Breast epithelium (tissue), 4 donors: ENCODE results near the gene CCL21. TPM values are rescaled to one million over a fixed set of nuclear protein-coding genes. Genes with fewer than 3 reads are reported as not detected.

Source experiments
- DNase-seq, 2 donors: peaks; one replicate each; pipeline ENCODE4 v3.0.0-alpha.2; 2019; ENCODE audit warnings: low spot score in 2 of 2
- H3K27ac ChIP-seq, 2 donors: fragments of 200-600 bp; sonication (generic) in 1 of 2; one replicate each; pipeline ENCODE4 v1.5.1; 2016 to 2019; ENCODE audit warnings: mild to moderate bottlenecking in 1 of 2
- H3K27me3 ChIP-seq, 2 donors: fragments of 200-600 bp; sonication (generic) in 1 of 2; one replicate each; pipeline versions ENCODE4 v1.5.1 to v1.6.0; 2017 to 2019; ENCODE audit warnings: control low read depth in 1 of 2, mild to moderate bottlenecking in 1 of 2
- H3K36me3 ChIP-seq: fragments of 200-600 bp; one replicate; pipeline ENCODE4 v1.5.1; 2019
- H3K4me1 ChIP-seq, 2 donors: fragments of 200-600 bp; sonication (generic); one replicate each; pipeline ENCODE4 v1.5.1; 2016 to 2019; ENCODE audit warnings: control low read depth in 1 of 2
- H3K4me3 ChIP-seq, 3 donors: fragments of 200-600 bp; sonication (generic); 1 replicate in 2 of 3; 2 replicates in 1 of 3; pipeline ENCODE4 v1.5.1; 2016 to 2019; ENCODE audit warnings: mild to moderate bottlenecking in 3 of 3, moderate library complexity in 2 of 3
- H3K9me3 ChIP-seq, 2 donors: fragments of 200-600 bp; sonication (generic) in 1 of 2; one replicate each; pipeline ENCODE4 v1.5.1; 2016 to 2019; ENCODE audit warnings: control low read depth in 1 of 2
- CTCF ChIP-seq, 3 donors: fragments of 450-650 bp; IDR thresholded peaks; one replicate each; pipeline ENCODE4 v1.5.1; 2016 to 2017; ENCODE audit warnings: antibody characterized with exemption in 3 of 3, mild to moderate bottlenecking in 3 of 3, moderate library complexity in 3 of 3
- POLR2A ChIP-seq: fragments of 450-650 bp; IDR thresholded peaks from one replicate; pipeline ENCODE4 v1.6.1; 2016; ENCODE audit warnings: antibody characterized with exemption, mild to moderate bottlenecking, moderate library complexity
- POLR2AphosphoS5 ChIP-seq, 3 donors: sonication (generic); formaldehyde crosslinking; IDR thresholded peaks; one replicate each; pipeline ENCODE4 v1.6.1; 2017; ENCODE audit warnings: antibody characterized with exemption in 3 of 3
- intact Hi-C: fragments of 100-400 bp; cut with DNase I; formaldehyde crosslinking; loops from one replicate; pipeline ENCODE4 v1.15.1; 2023; ENCODE audit warnings: low total_unique reads
- total RNA-seq, 3 donors: library from RNA; depleted of rRNA; stranded (reverse); fragments of >200 nt; gene quantifications; one replicate each; pipeline ENCODE4 v1.1.0, GENCODE V29; 2016

Gene CCL21
- total RNA-seq, 3 donors from 2014 or later, result 5.9 to 84.9 (median 12.0) TPM

GRCh38 chr9:34684816-34685215, 25.1 kb downstream of the CCL21 start:
- Histone ChIP-seq H3K27ac (peak overlapping the region in 1 of 2 donors; percentile 85), H3K36me3 (no peaks in the 10 kb centered on the region), H3K9me3 (no peaks in the 10 kb centered on the region), H3K4me1 (no peaks in the 10 kb centered on the region), H3K4me3 (no peak overlapping the region), H3K27me3 (no peaks in the 10 kb centered on the region)
- TF ChIP-seq CTCF (IDR thresholded peaks at IDR 0.05) (no peak), POLR2A (no peak), POLR2AphosphoS5 (IDR thresholded peaks at IDR 0.05) (no peak)
- intact Hi-C loops, result no loop called here
- no peak for DNase-seq

GRCh38 chr9:34684145-34684544, 25.8 kb downstream of the CCL21 start:
- Histone ChIP-seq H3K27me3 (no peaks in the 10 kb centered on the region), H3K4me3 (no peak overlapping the region), H3K36me3 (no peaks in the 10 kb centered on the region), H3K27ac (no peak overlapping the region), H3K9me3 (no peaks in the 10 kb centered on the region), H3K4me1 (no peaks in the 10 kb centered on the region)
- no peak for DNase-seq
- TF ChIP-seq POLR2A, result no peak
- no peak for TF ChIP-seq POLR2AphosphoS5 (IDR thresholded peaks at IDR 0.05)
- no peak for TF ChIP-seq CTCF (IDR thresholded peaks at IDR 0.05)
- intact Hi-C loops, result no loop called here

GRCh38 chr9:34675869-34676268, 34.1 kb downstream of the CCL21 start:
- H3K27me3 ChIP-seq, result no peaks in the 10 kb centered on the region
- intact Hi-C loops, result no loop called here
- no peak for DNase-seq
- H3K4me1 ChIP-seq, result no peaks in the 10 kb centered on the region
- no peaks in the 10 kb centered on the region for H3K36me3 ChIP-seq
- TF ChIP-seq POLR2AphosphoS5 (IDR thresholded peaks at IDR 0.05) (no peak), POLR2A (no peak), CTCF (IDR thresholded peaks at IDR 0.05) (no peak)
- H3K4me3 ChIP-seq, result no peak overlapping the region
- no peaks in the 10 kb centered on the region for H3K9me3 ChIP-seq
- H3K27ac ChIP-seq, result peak overlapping the region in 1 of 2 donors; percentile 75

- TF ChIP-seq CTCF (IDR thresholded peaks at IDR 0.05), result peak in 2 of 3 donors; percentile 29 to 47
- TF ChIP-seq POLR2AphosphoS5 (IDR thresholded peaks at IDR 0.05), result no peak
- Histone ChIP-seq H3K36me3 (no peaks in the 10 kb centered on the region), H3K9me3 (no peaks in the 10 kb centered on the region), H3K4me3 (no peak overlapping the region), H3K4me1 (no peaks in the 10 kb centered on the region), H3K27ac (peak overlapping the region in 1 of 2 donors; percentile 75), H3K27me3 (no peaks in the 10 kb centered on the region)
- DNase-seq, result no peak
- intact Hi-C loops, result no loop called here
Measured at GRCh38 chr9:34675048-34675714, 34.8 kb downstream of the CCL21 start.

GRCh38 chr9:34674440-34674839, 35.5 kb downstream of the CCL21 start:
- H3K27ac ChIP-seq, result no peak overlapping the region
- DNase-seq, result no peak
- H3K4me1 ChIP-seq, result no peaks in the 10 kb centered on the region
- H3K4me3 ChIP-seq, result no peak overlapping the region
- H3K27me3 ChIP-seq, result no peaks in the 10 kb centered on the region
- no peaks in the 10 kb centered on the region for H3K36me3 ChIP-seq
- H3K9me3 ChIP-seq, result peaks cover 0 to 2% of the 10 kb centered on the region in 2 donors
- TF ChIP-seq CTCF (IDR thresholded peaks at IDR 0.05) (no peak), POLR2AphosphoS5 (IDR thresholded peaks at IDR 0.05) (no peak), POLR2A (no peak)
- intact Hi-C loops, result no loop called here
